Trophoblast cell (in vitro differentiated cells and primary cell): ENCODE measurements around the gene CERS1.

Source experiments
- DNase-seq, 2 donors: peaks; one replicate each; pipeline ENCODE4 v3.0.0-alpha.2; 2016
- H2AFZ ChIP-seq: 2 replicates; pipeline ENCODE4 v1.6.1; 2013; ENCODE audit warnings: low read length, moderate library complexity, mild to moderate bottlenecking; ENCODE audit not compliant: insufficient read depth, poor library complexity
- H2AK5ac ChIP-seq: 2 replicates; pipeline ENCODE4 v1.6.1; 2013; ENCODE audit warnings: mild to moderate bottlenecking, low read length
- H2BK120ac ChIP-seq: 2 replicates; pipeline ENCODE4 v1.6.1; 2013; ENCODE audit warnings: low read length, mild to moderate bottlenecking, moderate library complexity; ENCODE audit not compliant: insufficient read depth, poor library complexity
- H2BK12ac ChIP-seq: 2 replicates; pipeline ENCODE4 v1.6.1; 2013; ENCODE audit warnings: mild to moderate bottlenecking, low read length, moderate library complexity
- H2BK5ac ChIP-seq: 2 replicates; pipeline ENCODE4 v1.6.1; 2013; ENCODE audit warnings: low read length, low read depth, moderate library complexity, mild to moderate bottlenecking; ENCODE audit not compliant: poor library complexity
- H3K14ac ChIP-seq: 2 replicates; pipeline ENCODE4 v1.6.1; 2013; ENCODE audit warnings: mild to moderate bottlenecking, low read length
- H3K18ac ChIP-seq: 2 replicates; pipeline ENCODE4 v1.6.1; 2013; ENCODE audit warnings: mild to moderate bottlenecking, low read length
- H3K23ac ChIP-seq: 2 replicates; pipeline ENCODE4 v1.6.1; 2013; ENCODE audit warnings: low read length
- H3K27ac ChIP-seq: 2 replicates; pipeline ENCODE4 v1.5.1; 2013; ENCODE audit warnings: low read depth, mild to moderate bottlenecking, inconsistent platforms, low read length, moderate library complexity
- H3K27me3 ChIP-seq: 2 replicates; pipeline ENCODE4 v1.6.1; 2013; ENCODE audit warnings: inconsistent platforms, mild to moderate bottlenecking, low read length, moderate library complexity; ENCODE audit not compliant: insufficient read depth
- H3K36me3 ChIP-seq, 2 experiments: 1 replicate in 1 of 2; 2 replicates in 1 of 2; pipeline ENCODE4 v1.6.1; 2013; ENCODE audit warnings: low read length in 2 of 2, mild to moderate bottlenecking in 2 of 2, moderate library complexity in 1 of 2; ENCODE audit not compliant: insufficient read depth in 2 of 2, control insufficient read depth in 1 of 2
- H3K4ac ChIP-seq: 2 replicates; pipeline ENCODE4 v1.6.1; 2013; ENCODE audit warnings: low read depth, mild to moderate bottlenecking, low read length, moderate library complexity
- H3K4me1 ChIP-seq, 2 experiments: 1 replicate in 1 of 2; 2 replicates in 1 of 2; pipeline ENCODE4 v1.6.1; 2013; ENCODE audit warnings: low read length in 2 of 2, mild to moderate bottlenecking in 2 of 2, moderate library complexity in 1 of 2; ENCODE audit not compliant: insufficient read depth in 2 of 2, control insufficient read depth in 1 of 2
- H3K4me2 ChIP-seq: 2 replicates; pipeline ENCODE4 v1.6.1; 2013; ENCODE audit warnings: inconsistent platforms, mild to moderate bottlenecking, low read length, moderate library complexity
- H3K4me3 ChIP-seq: 2 replicates; pipeline ENCODE4 v1.5.1; 2013; ENCODE audit warnings: mild to moderate bottlenecking, low read depth, low read length, inconsistent platforms
- H3K79me1 ChIP-seq: one replicate; pipeline ENCODE4 v1.6.1; 2013; ENCODE audit warnings: low read length
- H3K79me2 ChIP-seq: 2 replicates; pipeline ENCODE4 v1.6.1; 2013; ENCODE audit warnings: low read length, mild to moderate bottlenecking; ENCODE audit not compliant: control insufficient read depth, insufficient read depth, poor library complexity
- H3K9ac ChIP-seq: 2 replicates; pipeline ENCODE4 v1.6.1; 2013; ENCODE audit warnings: mild to moderate bottlenecking, low read length
- H3K9me3 ChIP-seq: 2 replicates; pipeline ENCODE4 v1.6.1; 2013; ENCODE audit warnings: low read depth, mild to moderate bottlenecking, control low read depth, inconsistent platforms, low read length; ENCODE audit not compliant: insufficient read depth
- H4K12ac ChIP-seq: 2 replicates; pipeline ENCODE4 v1.6.1; 2013; ENCODE audit warnings: low read depth, mild to moderate bottlenecking, low read length, moderate library complexity
- H4K8ac ChIP-seq: 2 replicates; pipeline ENCODE4 v1.6.1; 2013; ENCODE audit warnings: low read depth, mild to moderate bottlenecking, low read length, moderate library complexity
- H4K91ac ChIP-seq: one replicate; pipeline ENCODE4 v1.6.1; 2013; ENCODE audit warnings: low read depth, mild to moderate bottlenecking, low read length, moderate library complexity
- WGBS: extraction: QIAGEN DNeasy Blood & Tissue Kit; methylation state at CpG from one replicate; pipeline ENCODE4 v1.1.7; 2013; ENCODE audit warnings: missing lambda C conversion rate; ENCODE audit not compliant: insufficient read length, insufficient coverage; ENCODE audit errors: extremely low coverage; 5-methylcytosine and 5-hydroxymethylcytosine counted together

The CERS1 gene

GRCh38 chr19:18850471-18851375, 45.2 kb downstream of the CERS1 start:
- H4K12ac ChIP-seq = no peak overlapping the region
- H3K27ac ChIP-seq = peak overlapping the region; percentile 35
- H4K8ac ChIP-seq = no peak overlapping the region
- no peak overlapping the region for H4K91ac ChIP-seq
- peak overlapping the region; percentile 12 for H3K4ac ChIP-seq
- peaks cover 15 to 30% of the 10 kb centered on the region in 2 experiments for H3K4me1 ChIP-seq
- peaks cover 5% of the 10 kb centered on the region for H3K79me2 ChIP-seq
- H3K4me2 ChIP-seq = no peak overlapping the region
- H2BK12ac ChIP-seq = no peak overlapping the region
- peaks cover 6% of the 10 kb centered on the region for H3K79me1 ChIP-seq
- H3K9me3 ChIP-seq = peaks cover 1% of the 10 kb centered on the region
- H2BK5ac ChIP-seq = no peak overlapping the region
- H3K36me3 ChIP-seq = peaks cover 69 to 75% of the 10 kb centered on the region in 2 experiments
- no peak overlapping the region for H2AK5ac ChIP-seq
- no CpG with 5 or more reads among the region's 27 CpGs for WGBS
- H3K27me3 ChIP-seq = no peaks in the 10 kb centered on the region
- no peak overlapping the region for H3K14ac ChIP-seq
- H3K23ac ChIP-seq = no peak overlapping the region
- no peak overlapping the region for H3K4me3 ChIP-seq
- no peak overlapping the region for H3K9ac ChIP-seq
- no peak overlapping the region for H2BK120ac ChIP-seq
- no peak overlapping the region for H2AFZ ChIP-seq
- H3K18ac ChIP-seq = peak overlapping the region; percentile 34
- DNase-seq = peak; percentile 34 to 47

DNA sequence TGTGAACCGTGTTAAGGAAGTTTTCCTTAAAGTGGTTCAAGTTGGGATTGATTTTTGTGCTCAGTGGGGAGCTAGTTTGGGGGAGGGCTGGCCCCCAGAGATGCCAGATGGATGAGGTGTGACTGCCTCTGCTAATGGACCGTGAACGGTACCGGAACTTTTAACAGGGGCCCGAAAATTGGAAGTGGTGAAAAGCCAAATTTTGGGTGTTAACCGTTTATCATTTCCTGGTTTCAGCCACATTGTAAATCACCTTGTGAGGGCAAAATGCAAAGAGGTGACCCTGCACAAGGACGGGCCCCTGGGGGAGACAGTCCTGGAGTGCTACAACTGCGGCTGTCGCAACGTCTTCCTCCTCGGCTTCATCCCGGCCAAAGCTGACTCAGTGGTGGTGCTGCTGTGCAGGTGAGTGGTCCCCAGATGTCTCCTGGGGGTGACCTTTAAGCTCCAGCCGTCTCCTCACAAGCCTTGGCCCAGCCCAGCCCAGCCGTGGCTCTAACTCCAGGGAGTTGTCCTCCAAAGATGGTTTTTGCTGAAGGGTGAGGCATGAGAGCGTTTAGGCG, 46.0 kb downstream of the CERS1 start:
- Histone ChIP-seq H2AFZ (no peak overlapping the region), H3K4me3 (no peak overlapping the region), H3K14ac (peak overlapping the region; percentile 22), H2BK12ac (no peak overlapping the region), H2BK5ac (no peak overlapping the region), H3K4ac (no peak overlapping the region), H3K4me2 (no peak overlapping the region), H2BK120ac (no peak overlapping the region), H2AK5ac (no peak overlapping the region), H3K9ac (no peak overlapping the region), H3K27ac (no peak overlapping the region), H4K12ac (no peak overlapping the region), H4K91ac (no peak overlapping the region), H3K4me1 (peaks cover 15 to 30% of the 10 kb centered on the region in 2 experiments), H4K8ac (no peak overlapping the region), H3K9me3 (peaks cover 1% of the 10 kb centered on the region), H3K23ac (no peak overlapping the region), H3K79me2 (peaks cover 5% of the 10 kb centered on the region), H3K18ac (no peak overlapping the region), H3K36me3 (peaks cover 61 to 70% of the 10 kb centered on the region in 2 experiments), H3K27me3 (no peaks in the 10 kb centered on the region), H3K79me1 (peaks cover 6% of the 10 kb centered on the region)
- no CpG with 5 or more reads among the region's 16 CpGs for WGBS
- no peak for DNase-seq

GRCh38 chr19:18848878-18849661, 46.9 kb downstream of the CERS1 start:
- no peak overlapping the region for H2BK5ac ChIP-seq
- H4K8ac ChIP-seq = no peak overlapping the region
- no peak overlapping the region for H3K4me3 ChIP-seq
- H3K27me3 ChIP-seq = no peaks in the 10 kb centered on the region
- no peak overlapping the region for H4K91ac ChIP-seq
- peaks cover 53 to 62% of the 10 kb centered on the region in 2 experiments for H3K36me3 ChIP-seq
- no peak overlapping the region for H2BK12ac ChIP-seq
- H3K9ac ChIP-seq = no peak overlapping the region
- no peak overlapping the region for H3K4ac ChIP-seq
- peaks cover 15 to 30% of the 10 kb centered on the region in 2 experiments for H3K4me1 ChIP-seq
- peaks cover 1% of the 10 kb centered on the region for H3K9me3 ChIP-seq
- no peak overlapping the region for H2AFZ ChIP-seq
- peak overlapping the region; percentile 10 for H3K18ac ChIP-seq
- WGBS = no CpG with 5 or more reads among the region's 23 CpGs
- H3K79me1 ChIP-seq = peaks cover 6% of the 10 kb centered on the region
- no peak overlapping the region for H3K4me2 ChIP-seq
- H2BK120ac ChIP-seq = no peak overlapping the region
- H3K27ac ChIP-seq = no peak overlapping the region
- H3K23ac ChIP-seq = no peak overlapping the region
- DNase-seq = peak in 1 of 2 donors; percentile 17
- H3K79me2 ChIP-seq = peaks cover 7% of the 10 kb centered on the region
- no peak overlapping the region for H4K12ac ChIP-seq
- H2AK5ac ChIP-seq = no peak overlapping the region
- no peak overlapping the region for H3K14ac ChIP-seq
